ENCODE results near the gene EPGN.
"Not testable (repeated sequence)": the region's sequence is repeated elsewhere in the genome, so short reads cannot be mapped to it uniquely, and the experiment has no call there.

Gene EPGN

DNA sequence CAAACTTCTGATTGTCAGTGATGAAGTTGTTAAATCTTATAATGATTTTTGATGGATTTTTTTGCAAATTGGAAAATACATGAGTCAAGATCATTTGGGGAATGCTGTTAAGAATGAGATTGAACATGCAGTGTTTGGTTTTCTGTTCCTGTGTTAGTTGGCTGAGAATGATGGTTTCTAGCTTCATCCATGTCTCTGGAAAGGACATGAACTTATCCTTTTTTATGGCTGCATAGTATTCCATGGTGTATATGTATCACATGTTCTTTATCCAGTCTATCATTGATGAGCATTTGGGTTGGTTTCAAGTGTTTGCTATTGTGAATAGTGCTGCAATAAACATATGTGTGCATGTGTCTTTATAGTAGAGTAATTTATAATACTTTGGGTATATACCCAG is 32.2 kb downstream of the EPGN start:
- not testable (repeated sequence) for DNase-seq (ENCODE audit: low spot score)

DNA sequence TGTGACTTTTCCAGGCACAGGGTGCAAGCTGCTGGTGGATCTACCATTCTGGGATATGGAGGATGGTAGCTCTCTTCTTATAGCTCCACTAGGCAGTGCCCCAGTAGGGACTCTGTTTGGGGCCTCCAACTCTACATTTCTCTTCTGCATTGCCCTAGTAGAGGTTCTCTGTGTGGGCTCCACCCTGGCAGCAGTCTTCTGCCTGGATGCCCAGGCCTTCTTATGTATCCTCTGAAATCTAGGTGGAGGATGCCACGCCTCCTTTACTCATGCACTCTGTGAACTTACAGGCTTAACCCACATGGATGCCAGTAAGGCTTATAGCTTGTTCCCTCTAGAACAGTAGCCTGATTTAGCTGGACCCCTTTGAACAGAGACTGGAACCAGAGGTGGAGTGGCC is 35.8 kb downstream of the EPGN start:
- no peak for DNase-seq (ENCODE audit: low spot score)

DNA sequence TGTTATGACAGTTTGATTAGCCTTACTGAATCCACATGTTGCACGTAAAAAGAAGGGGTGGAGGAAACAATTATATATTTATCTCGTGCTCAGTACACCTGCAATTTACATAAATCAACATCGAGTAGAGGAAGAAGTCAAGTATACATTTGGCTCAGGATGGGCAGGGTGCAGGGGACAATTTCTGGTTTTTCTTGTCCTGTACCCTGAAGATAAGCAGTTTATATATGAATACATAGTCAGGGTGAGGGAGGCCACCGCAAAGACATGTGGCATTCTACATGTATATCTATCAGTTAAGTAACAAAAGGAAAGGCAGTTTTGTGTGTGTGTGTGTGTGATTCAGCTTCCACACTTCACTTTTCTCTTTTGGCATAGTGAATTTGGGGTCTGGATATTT is 45.6 kb downstream of the EPGN start:
- DNase-seq (ENCODE audit: low spot score) = no peak

DNA sequence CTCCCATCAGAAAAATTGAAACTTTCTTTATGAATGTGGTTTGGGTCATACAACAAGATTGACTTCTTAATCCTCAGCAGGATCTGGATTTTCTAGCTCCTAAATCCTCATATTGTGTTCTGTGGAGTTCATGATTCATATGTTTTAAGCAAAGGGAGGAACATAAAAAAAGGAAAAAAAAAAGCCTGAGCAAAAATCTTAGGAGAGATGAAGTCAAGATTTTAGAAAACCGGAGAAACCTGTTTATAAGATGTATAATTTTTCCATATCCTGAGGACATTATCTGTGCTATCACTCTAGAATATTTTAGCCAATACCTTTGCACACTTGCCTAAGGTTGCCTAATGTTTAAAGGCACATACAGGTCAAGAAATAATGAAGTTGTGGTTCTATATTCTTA is 49.7 kb downstream of the EPGN start:
- no peak for DNase-seq (ENCODE audit: low spot score)

DNA sequence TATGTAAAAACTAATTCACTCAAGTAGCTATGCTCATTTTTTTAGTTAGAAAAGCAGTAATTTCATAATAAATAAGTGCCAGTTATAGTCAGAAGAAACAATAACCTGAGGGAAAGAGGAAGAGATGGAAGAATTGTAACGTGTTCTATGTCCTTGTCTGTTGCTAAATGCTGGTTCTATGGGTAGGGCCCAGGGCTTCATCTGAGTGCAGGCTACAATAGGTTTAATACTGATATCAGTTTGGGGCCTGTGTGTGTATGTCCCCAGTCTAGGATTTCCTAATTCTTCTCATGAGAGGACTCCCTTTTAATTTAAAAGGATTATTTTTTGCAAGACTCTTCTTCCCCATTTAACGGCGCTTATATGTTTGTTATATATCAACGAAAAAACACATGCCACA is 53.4 kb downstream of the EPGN start:
- DNase-seq (ENCODE audit: low spot score) = no peak

DNA sequence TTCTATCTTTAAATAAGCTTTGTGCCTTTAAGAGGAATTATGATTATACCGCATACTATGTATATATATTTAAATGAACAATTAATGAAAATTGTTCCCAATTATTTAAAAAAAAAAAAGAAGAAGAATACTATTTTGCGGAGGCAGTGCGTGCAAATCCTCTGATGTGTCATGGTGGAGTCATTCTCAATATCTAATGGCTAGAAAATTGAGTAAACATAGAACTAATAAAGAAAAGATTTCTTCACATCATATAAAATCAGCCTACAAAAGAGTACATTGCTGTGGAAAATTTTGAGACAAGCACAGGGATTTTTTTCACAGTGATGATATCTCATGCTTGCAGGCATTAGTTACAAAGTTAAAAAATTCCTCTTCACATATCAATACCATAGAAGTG is 54.1 kb downstream of the EPGN start:
- DNase-seq (ENCODE audit: low spot score) = no peak

DNA sequence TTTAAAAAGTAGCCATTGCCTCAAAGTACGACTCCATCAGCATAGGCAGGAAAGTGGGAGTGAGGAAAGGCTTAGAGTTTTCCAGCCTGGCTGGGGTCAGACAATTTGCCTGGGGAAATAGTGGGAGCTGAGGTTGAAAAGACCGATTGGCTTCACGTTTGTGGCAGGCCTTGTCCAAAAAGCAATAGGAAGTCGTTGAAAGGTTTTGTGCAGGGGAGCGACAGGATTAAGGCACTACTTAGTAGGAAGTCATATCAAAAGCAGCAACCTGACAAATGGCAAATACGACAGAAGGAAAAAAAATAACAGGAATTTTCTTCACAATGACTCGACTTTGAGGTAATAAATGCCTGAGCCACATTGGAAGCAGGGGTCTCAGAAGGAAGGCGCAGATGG is 56.0 kb downstream of the EPGN start:
- DNase-seq (ENCODE audit: low spot score) = no peak

DNA sequence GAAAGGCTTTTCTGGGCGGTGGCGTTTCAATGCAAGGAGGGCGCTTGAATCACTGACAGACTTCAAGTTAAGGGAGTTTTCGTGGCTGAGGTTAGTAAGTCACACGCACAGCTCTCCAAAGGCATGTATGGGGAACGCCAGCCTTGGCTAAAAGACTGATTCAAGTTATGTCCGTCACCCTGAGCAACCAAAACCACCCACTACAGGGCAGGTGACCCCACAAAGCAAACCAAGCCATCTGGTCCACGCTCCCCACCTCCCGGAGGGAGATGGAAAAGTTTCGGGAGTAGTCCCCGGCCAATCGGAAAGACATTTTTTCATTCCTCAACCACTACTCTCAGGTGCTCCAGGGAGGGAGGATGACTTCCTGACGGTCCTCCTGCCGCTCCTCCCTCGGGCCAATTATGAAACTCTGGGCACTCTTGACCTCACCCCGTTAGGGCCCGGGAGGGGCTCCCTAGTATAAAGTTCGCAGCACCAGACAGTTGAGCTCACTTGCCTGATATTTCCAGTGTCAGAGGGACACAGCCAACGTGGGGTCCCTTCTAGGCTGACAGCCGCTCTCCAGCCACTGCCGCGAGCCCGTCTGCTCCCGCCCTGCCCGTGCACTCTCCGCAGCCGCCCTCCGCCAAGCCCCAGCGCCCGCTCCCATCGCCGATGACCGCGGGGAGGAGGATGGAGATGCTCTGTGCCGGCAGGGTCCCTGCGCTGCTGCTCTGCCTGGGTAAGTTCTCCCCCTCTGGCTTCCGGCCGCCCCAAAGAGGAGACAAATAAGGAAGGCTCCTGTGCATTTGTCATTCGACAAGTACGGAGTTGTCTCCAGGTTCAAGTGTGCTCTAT is 56.6 kb downstream of the EPGN start, which contains the start of gene EREG:
TSS of gene EREG (plus strand) at position 494 of the 840 bp plus-strand sequence. CDS start at position 658, 164 bp downstream.
- peak; percentile 24 for DNase-seq (ENCODE audit: low spot score)

DNA sequence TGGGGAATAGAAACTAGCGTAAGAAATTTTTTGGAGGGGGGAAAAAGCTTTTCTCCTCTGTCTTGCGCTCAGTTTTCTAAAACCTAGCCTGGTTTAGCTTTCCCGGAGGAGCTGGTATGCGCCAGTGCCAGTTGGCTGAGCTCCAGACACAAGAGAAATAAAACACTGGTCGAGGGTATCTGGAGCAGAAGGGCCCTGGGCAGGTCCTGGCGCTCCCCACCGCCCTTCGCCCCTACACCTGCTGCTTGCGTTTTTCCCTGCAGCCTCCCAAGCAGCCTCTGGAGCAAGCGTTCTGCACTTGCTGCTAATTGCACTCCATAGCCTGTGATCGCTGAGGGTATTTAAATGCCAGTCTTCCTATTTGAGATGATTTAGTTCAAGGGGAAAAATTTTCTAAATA is 57.5 kb downstream of the EPGN start:
- no peak for DNase-seq (ENCODE audit: low spot score)
